HCT116 (cell line): ENCODE results near the gene ADK. TPM values are rescaled to one million over a fixed set of nuclear protein-coding genes. Genes with fewer than 3 reads are reported as not detected.

Experiments
- ATAC-seq: fragments of 200-7000 bp; cut with Tn5 transposase; 2 replicates; pipeline ENCODE4 v1.9.1; 2020; ENCODE audit warnings: mild to moderate bottlenecking, moderate library complexity
- BruUV-seq: library from RNA; stranded (reverse); fragments of 400-500 nt; replicated peaks from 2 replicates; lab custom pipeline; 2021; lab: Mats Ljungman, UMichigan
- CTCF ChIA-PET: fragments of 300-600 bp; sonication (Branson Sonifier 250); formaldehyde crosslinking; loops from one replicate; lab custom pipeline; 2021; ENCODE audit warnings: antibody characterized with exemption; lab: Charles Lee
- POLR2A ChIA-PET: fragments of 300-600, 350-600 bp; sonication (Branson Sonifier 250); formaldehyde crosslinking; loops from one replicate; lab custom pipeline; 2021; ENCODE audit warnings: antibody characterized with exemption; lab: Charles Lee
- RAD21 ChIA-PET, 2 experiments: fragments of 300-600 bp; sonication (Branson Sonifier 250); formaldehyde crosslinking; loops; one replicate each; lab custom pipeline; 2023; ENCODE audit warnings: low total read pairs in 2 of 2; ENCODE audit not compliant: uncharacterized antibody in 2 of 2, unreplicated experiment in 2 of 2, low non-redundant PET in 1 of 2; lab: Charles Lee
- DNase-seq: peaks from one replicate; pipeline ENCODE4 v3.0.0-alpha.2; 2010; ENCODE audit warnings: low read depth, low spot score
- H2AFZ ChIP-seq: fragments of 200-600 bp; shearing (Covaris generic), sonication (generic); 2 replicates; pipeline ENCODE4 v1.6.1; 2017; ENCODE audit warnings: low read depth, mixed run types, mixed read lengths, antibody characterized with exemption, low read length; ENCODE audit not compliant: poor library complexity, severe bottlenecking
- H3K27ac ChIP-seq: 2 replicates; pipeline ENCODE4 v1.5.1; 2012; ENCODE audit warnings: low read depth, low read length
- H3K27me3 ChIP-seq: fragments of 200-600 bp; sonication (generic); 2 replicates; pipeline ENCODE4 v1.6.1; 2016; ENCODE audit warnings: mixed run types, low read length, mixed read lengths; ENCODE audit not compliant: insufficient read depth
- H3K36me3 ChIP-seq, 2 experiments: fragments of 200-500 bp in 1 of 2; fragments of 200-600 bp in 1 of 2; sonication (Bioruptor generic) in 1 of 2; sonication (generic) in 1 of 2; 2 replicates each; pipeline versions ENCODE4 v1.5.1 to v1.6.1; 2014 to 2016; ENCODE audit warnings: low read length in 2 of 2, inconsistent platforms in 1 of 2, mixed read lengths in 1 of 2, mixed run types in 1 of 2; ENCODE audit not compliant: insufficient read depth in 2 of 2, control insufficient read depth in 1 of 2
- H3K4me1 ChIP-seq, 2 experiments: fragments of 200-600 bp in 1 of 2; sonication (generic) in 1 of 2; 2 replicates each; pipeline versions ENCODE4 v1.5.1 to v1.6.1; 2012 to 2017; ENCODE audit warnings: low read length in 2 of 2, inconsistent platforms in 1 of 2, mild to moderate bottlenecking in 1 of 2, mixed read lengths in 1 of 2, mixed run types in 1 of 2, moderate library complexity in 1 of 2; ENCODE audit not compliant: insufficient read depth in 2 of 2, control insufficient read depth in 1 of 2
- H3K4me2 ChIP-seq: fragments of 200-600 bp; sonication (generic); 2 replicates; pipeline ENCODE4 v1.6.1; 2017; ENCODE audit warnings: mixed run types, low read length, mixed read lengths
- H3K4me3 ChIP-seq, 2 experiments: fragments of 200-600 bp in 1 of 2; sonication (generic) in 1 of 2; replicated peaks in 1 of 2; 2 replicates each; pipeline ENCODE4 v1.5.1; 2011 to 2016; ENCODE audit warnings: low read length in 2 of 2, control low read depth in 1 of 2, low read depth in 1 of 2, mild to moderate bottlenecking in 1 of 2, mixed read lengths in 1 of 2, mixed run types in 1 of 2
- H3K79me2 ChIP-seq: fragments of 200-600 bp; sonication (generic); 2 replicates; pipeline ENCODE4 v1.6.1; 2017; ENCODE audit warnings: mild to moderate bottlenecking, mixed run types, low read length, moderate library complexity, mixed read lengths; ENCODE audit not compliant: insufficient read depth
- H3K9ac ChIP-seq: fragments of 200-600 bp; sonication (generic); 2 replicates; pipeline ENCODE4 v1.6.1; 2016; ENCODE audit warnings: low read length, mixed read lengths
- H3K9me2 ChIP-seq: fragments of 200-600 bp; sonication (generic), shearing (Covaris generic); 2 replicates; pipeline ENCODE4 v1.6.1; 2017; ENCODE audit warnings: mixed run types, mild to moderate bottlenecking, moderate library complexity; ENCODE audit not compliant: insufficient read depth
- H3K9me3 ChIP-seq, 2 experiments: fragments of 200-500 bp in 1 of 2; fragments of 200-600 bp in 1 of 2; sonication (Bioruptor generic) in 1 of 2; sonication (generic) in 1 of 2; 2 replicates each; pipeline ENCODE4 v1.6.1; 2014 to 2017; ENCODE audit warnings: low read length in 2 of 2, mixed read lengths in 2 of 2, inconsistent platforms in 1 of 2, low read depth in 1 of 2, mild to moderate bottlenecking in 1 of 2, mixed run types in 1 of 2, moderate library complexity in 1 of 2; ENCODE audit not compliant: control insufficient read depth in 1 of 2, insufficient read depth in 1 of 2
- H4K20me1 ChIP-seq: fragments of 200-600 bp; sonication (generic), shearing (Covaris generic); 2 replicates; pipeline ENCODE4 v1.6.1; 2017; ENCODE audit warnings: mixed run types, mild to moderate bottlenecking, moderate library complexity; ENCODE audit not compliant: insufficient read depth
- ATF3 ChIP-seq: IDR thresholded peaks from 2 replicates; pipeline ENCODE4 v1.6.1; 2012
- CBX3 ChIP-seq: IDR thresholded peaks from 2 replicates; pipeline ENCODE4 v1.6.1; 2012; ENCODE audit warnings: low read depth
- CEBPB ChIP-seq: IDR thresholded peaks from 2 replicates; pipeline ENCODE4 v1.6.1; 2012; ENCODE audit warnings: low read depth
- ELF1 ChIP-seq: IDR thresholded peaks from 2 replicates; pipeline ENCODE4 v1.6.1; 2012; ENCODE audit warnings: low read depth, borderline replicate concordance
- EZH2 ChIP-seq: fragments of 200-600 bp; sonication (generic); IDR thresholded peaks from 2 replicates; pipeline ENCODE4 v1.6.1; 2017; ENCODE audit warnings: antibody characterized with exemption, mixed run types
- EZH2phosphoT487 ChIP-seq: fragments of 200-600 bp; IDR thresholded peaks from 2 replicates; pipeline ENCODE4 v1.6.1; 2018; ENCODE audit warnings: antibody characterized with exemption, borderline replicate concordance
- FOSL1 ChIP-seq: IDR thresholded peaks from 2 replicates; pipeline ENCODE4 v1.6.1; 2012; ENCODE audit warnings: low read depth
- MAX ChIP-seq: IDR thresholded peaks from 2 replicates; pipeline ENCODE4 v1.6.1; 2012
- POLR2AphosphoS5 ChIP-seq: IDR thresholded peaks from 2 replicates; pipeline ENCODE4 v1.6.1; 2011; ENCODE audit warnings: mild to moderate bottlenecking, low read depth, low read length, moderate library complexity
- RAD21 ChIP-seq: IDR thresholded peaks from 2 replicates; pipeline ENCODE4 v1.6.1; 2012; ENCODE audit warnings: low read depth, mild to moderate bottlenecking
- REST ChIP-seq: IDR thresholded peaks from 2 replicates; pipeline ENCODE4 v1.6.1; 2012; ENCODE audit warnings: low read depth
- SP1 ChIP-seq: IDR thresholded peaks from 2 replicates; pipeline ENCODE4 v1.6.1; 2012; ENCODE audit warnings: low read depth
- SRF ChIP-seq: IDR thresholded peaks from 2 replicates; pipeline ENCODE4 v1.6.1; 2012; ENCODE audit warnings: low read depth
- TCF7L2 ChIP-seq: IDR thresholded peaks from 2 replicates; pipeline ENCODE4 v1.7.0; 2011; ENCODE audit warnings: borderline replicate concordance, inconsistent platforms; ENCODE audit not compliant: insufficient read depth, insufficient read length; ENCODE audit errors: extremely low read depth
- ZFX ChIP-seq: fragments of 450-650 bp; IDR thresholded peaks from 2 replicates; pipeline ENCODE4 v1.6.1; 2017
- intact Hi-C: fragments of 100-400 bp; cut with micrococcal nuclease; formaldehyde crosslinking; loops from 2 replicates; pipeline ENCODE4 v1.10.0; 2022
- total RNA-seq: library from RNA; stranded (reverse); gene quantifications from one replicate; pipeline ENCODE4 v1.2.1, GENCODE V29; 2021; ENCODE audit not compliant: unreplicated experiment
- TF ChIP-seq, protein P1 (sequence below): IDR thresholded peaks from 2 replicates; pipeline ENCODE4 v1.6.1; 2011; ENCODE audit warnings: mild to moderate bottlenecking, low read length, moderate library complexity; ENCODE audit not compliant: insufficient replicate concordance; ENCODE audit errors: extremely low read depth

ADK gene
- total RNA-seq, 1 experiment from 2014 or later = 55.0 TPM

DNA sequence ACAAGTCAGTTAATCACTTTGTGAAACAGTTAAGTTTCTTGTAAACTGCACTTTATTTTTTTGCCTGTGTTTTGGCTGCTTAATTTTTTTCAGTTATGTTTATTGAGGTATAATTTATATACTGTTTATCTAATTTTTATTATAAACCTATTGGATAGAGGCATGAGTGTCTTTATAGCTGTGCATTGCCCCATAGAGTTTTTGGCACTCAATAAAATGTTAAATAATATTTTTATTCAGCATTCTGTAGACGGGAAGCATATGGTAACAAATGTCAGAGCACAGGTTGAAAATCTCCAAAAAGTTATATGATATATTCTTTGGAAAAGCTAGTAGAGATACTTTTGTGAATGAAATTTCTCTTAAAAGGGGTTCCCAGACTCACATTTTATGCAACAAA is 431.5 kb downstream of the ADK start:
- BruUV-seq = no TSS peak
- POLR2A ChIA-PET = no interaction called here

More for the DNA sequence above, 431.5 kb downstream of the ADK start:
- Histone ChIP-seq H3K9me3 (no peaks in the 10 kb centered on the region), H3K4me1 (peaks cover 0 to 7% of the 10 kb centered on the region in 2 experiments; a peak in 1 of 4 replicates), H3K9me2 (no peaks in the 10 kb centered on the region), H4K20me1 (no peaks in the 10 kb centered on the region), H3K79me2 (no peaks in the 10 kb centered on the region), H3K27ac (no peak overlapping the region), H3K9ac (no peak overlapping the region), H3K4me2 (no peak overlapping the region), H3K4me3 (no peak overlapping the region), H2AFZ (no peak overlapping the region), H3K36me3 (no peaks in the 10 kb centered on the region), H3K27me3 (no peaks in the 10 kb centered on the region)
- ATAC-seq = no peak
- no peak for DNase-seq
- no peak for TF ChIP-seq SP1
- TF ChIP-seq MAX = no peak
- TF ChIP-seq POLR2AphosphoS5 = no peak
- TF ChIP-seq EZH2 = no peak
- TF ChIP-seq FOSL1 = no peak
- TF ChIP-seq ATF3 = no peak
- TF ChIP-seq, protein P1, sequence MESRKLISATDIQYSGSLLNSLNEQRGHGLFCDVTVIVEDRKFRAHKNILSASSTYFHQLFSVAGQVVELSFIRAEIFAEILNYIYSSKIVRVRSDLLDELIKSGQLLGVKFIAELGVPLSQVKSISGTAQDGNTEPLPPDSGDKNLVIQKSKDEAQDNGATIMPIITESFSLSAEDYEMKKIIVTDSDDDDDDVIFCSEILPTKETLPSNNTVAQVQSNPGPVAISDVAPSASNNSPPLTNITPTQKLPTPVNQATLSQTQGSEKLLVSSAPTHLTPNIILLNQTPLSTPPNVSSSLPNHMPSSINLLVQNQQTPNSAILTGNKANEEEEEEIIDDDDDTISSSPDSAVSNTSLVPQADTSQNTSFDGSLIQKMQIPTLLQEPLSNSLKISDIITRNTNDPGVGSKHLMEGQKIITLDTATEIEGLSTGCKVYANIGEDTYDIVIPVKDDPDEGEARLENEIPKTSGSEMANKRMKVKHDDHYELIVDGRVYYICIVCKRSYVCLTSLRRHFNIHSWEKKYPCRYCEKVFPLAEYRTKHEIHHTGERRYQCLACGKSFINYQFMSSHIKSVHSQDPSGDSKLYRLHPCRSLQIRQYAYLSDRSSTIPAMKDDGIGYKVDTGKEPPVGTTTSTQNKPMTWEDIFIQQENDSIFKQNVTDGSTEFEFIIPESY = no peak
- no peak for TF ChIP-seq REST
- no peak for TF ChIP-seq CEBPB
- no peak for TF ChIP-seq EZH2phosphoT487
- no peak for TF ChIP-seq ELF1
- TF ChIP-seq ZFX = no peak
- TF ChIP-seq CBX3 = no peak
- no peak for TF ChIP-seq RAD21
- TF ChIP-seq SRF = no peak
- no peak for TF ChIP-seq TCF7L2
- ChIA-PET RAD21 (no interaction called here), CTCF (no interaction called here)
- intact Hi-C loops = no loop called here
